Anterior cingulate cortex (tissue), 58 donors: ENCODE results near the gene ZMIZ1.

ENCODE experiments used
- DNase-seq, 58 donors: peaks; one replicate each; lab custom pipeline; 2025; lab: John Stamatoyannopoulos, UW

Gene ZMIZ1

DNA sequence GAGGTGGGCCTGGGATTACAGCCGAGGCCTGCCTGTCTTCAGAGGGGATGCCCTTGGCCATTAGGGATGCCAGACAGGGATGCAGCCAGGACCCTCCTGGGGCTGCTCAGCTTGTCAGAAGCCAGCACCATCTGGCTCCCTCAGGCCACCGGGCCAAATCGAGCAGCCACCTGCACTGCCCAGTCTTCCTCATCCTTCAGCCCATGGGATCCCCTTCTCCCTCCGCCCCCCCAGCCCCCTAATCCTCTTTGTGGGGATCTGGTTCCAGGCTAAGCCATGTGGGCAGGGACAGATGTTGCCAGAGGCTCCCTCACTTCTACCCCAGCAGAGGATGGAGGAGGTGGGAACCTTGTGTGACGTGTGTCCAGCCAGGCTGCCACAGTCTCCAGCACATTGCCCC is 141.1 kb downstream of the ZMIZ1 start:
- no peak for DNase-seq

DNA sequence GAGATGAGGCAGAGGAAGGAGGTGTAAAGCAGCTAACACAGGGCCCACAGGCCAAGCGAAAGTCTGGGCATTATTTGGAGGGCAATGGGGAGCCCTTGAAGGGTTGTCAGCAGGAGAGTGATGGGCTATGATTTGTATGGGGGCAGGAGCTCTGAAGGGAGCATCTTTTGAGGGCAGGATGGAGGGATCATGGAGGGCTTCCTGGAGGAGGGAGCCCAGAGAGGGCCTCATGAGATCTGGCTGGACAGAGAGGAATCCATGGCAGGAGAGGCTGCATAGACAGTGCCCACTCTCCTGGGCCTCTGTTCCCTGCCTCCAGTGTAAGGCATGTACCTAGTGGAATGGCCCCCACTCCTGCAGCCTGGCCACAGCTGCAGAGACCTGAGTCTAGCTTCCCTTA is 141.9 kb downstream of the ZMIZ1 start:
- no peak for DNase-seq

DNA sequence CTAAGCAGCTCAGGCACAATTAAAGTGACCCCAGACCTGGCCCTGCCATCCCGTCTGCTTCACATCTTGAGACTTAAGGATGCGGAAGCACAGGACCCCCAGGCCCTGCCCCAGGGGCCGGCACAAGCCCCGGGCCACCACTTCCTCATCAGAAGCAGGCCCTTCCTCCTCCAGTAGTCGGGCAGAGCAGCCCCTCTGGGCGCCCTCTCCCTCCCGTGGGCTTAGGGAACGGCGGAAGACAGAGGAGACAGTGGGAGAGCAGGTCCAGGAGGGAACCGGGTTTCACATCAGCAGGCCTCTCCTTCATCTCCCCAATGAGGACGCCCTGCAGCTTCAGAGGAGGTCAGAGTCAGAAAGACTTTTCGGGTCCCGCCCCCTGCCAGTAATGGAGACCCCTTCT is 142.8 kb downstream of the ZMIZ1 start:
- DNase-seq, result no peak

DNA sequence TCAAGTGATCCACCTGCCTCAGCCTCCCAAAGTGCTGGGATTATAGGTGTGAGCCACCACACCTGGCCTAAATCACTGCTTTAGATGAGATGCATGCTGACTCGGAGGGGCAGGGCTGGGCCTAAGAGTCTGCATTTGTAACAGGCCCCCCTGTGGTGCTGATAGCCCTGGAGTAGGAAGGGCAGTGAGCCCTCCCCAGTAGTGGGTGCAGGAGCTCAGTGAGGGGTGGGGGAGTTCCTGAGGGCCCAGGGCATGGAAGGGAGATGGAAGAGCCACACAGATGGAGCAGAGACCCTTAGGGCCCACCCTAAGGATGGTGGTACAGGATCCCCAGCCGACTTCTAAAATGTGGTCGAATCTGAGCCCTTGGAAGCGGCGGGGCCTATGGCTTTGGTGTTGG is 146.8 kb downstream of the ZMIZ1 start:
- DNase-seq, result no peak

DNA sequence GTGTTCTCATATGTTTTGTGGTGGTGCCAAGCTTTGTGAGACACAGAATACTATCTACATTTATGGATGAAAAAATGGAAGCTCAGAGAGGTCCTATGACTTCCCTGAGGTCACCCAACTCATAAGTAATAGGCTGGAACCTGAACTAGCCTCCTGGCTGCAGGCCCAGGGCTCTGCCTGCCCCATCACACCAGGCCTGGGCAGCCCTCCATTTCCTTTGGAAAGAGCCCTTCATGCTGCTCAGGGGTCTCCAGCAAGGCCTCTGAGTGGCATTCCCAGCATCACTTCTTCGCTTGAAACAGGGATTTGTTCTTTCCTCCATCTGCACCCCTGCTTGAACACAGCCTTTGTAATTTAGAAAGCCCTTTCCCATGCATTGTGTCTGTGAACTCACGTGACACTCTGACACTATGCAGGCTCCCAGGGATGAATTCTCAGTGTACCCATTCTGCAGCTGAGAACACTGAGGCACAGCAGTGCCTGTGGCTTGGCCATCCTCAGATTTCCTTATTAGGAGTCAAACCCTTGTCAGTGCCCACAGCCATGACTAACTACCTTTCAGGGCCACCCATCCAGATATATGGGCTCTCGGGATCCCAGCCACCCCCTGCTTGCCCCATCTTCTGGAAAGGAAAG is 150.7 kb downstream of the ZMIZ1 start:
- peak in 15 of 58 donors; percentile 13 to 60 (median 25) for DNase-seq

DNA sequence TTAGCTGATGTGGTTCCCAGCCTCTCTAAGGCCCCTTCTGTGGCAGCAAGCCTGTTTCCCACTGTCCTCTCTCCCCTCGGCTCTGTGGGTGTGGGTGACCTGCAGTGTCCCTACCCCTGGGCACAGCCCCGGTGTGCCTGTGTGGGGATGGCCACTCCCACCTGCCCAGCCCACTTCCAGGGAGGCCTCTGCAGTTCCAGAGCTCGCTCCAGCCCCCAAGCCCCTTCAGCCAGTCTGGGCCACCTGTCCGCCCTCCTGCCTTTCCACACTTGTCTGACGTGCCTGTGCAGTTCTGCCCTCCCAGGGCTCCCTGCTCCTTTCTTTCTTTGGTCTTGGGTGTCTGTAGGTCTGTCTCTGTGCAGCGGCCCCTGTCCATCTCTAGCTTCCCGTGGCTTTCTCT is 151.5 kb downstream of the ZMIZ1 start:
- DNase-seq, result no peak

DNA sequence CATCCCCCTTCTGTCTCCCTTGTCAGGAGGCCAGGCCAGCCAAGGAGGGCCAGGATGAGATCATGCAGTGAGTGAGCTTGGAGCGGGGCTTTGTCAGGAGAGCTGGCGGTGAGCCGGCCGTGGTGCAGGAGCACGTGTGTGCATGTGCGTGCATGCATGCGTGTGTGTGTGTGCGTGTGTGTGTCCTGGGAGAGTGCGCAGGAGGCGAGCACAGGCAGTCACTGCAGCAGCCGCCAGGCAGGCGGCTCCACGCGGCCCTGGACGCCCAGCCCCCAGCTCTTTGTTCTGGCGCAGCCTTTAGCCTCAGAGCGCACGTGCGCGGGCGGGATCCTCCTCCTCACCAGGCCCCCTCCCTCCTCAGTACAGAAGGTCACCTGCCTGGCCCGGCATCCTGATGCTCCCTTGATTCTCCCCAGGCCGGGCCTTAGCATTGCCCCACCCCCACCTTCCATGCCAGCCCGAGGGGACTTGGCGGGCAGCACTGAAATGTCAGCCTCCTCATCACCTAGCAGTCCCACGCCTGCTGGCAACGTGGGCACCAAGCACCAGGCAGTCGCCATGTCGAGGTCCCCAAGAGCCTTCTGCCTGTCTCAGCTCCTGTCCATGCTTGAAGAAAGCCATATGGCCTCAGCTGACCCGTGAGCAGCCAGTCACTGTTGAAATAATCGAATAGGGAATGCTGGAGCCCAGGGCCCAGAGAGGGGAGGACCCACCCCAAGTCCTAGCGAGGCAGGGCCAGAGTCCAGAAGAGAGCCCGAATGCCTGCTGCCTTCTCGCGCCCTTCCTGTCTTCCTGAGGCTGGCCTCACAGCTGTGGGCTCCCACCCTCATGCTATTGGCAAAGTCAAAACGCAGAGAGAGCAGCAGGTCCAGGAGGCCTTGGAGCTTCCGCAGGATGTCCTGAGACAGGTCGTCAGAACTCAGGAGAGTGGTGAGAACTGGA is 152.6 kb downstream of the ZMIZ1 start:
- peak in 49 of 58 donors; percentile 31 to 88 (median 61) for DNase-seq

DNA sequence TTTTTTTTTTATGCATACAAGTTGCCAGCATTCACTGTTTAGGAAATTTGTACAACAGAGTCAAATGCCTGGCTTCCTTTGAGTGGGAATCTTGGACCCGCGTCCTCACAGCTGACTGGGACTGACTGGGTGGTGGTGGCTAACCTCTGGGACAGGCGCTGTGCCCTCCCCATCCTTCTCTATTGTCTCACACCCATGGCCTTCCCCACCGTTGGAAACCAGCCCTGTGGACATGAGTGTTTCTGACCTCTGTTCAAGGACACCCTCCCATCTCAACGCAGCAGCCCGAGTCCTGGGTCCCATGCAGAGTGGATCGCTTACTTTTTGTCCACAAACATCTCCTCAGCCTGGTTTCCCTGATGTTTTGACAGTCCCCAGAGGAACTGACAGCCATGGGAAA is 153.4 kb downstream of the ZMIZ1 start:
- DNase-seq, result peak in 1 of 58 donors; percentile 34

DNA sequence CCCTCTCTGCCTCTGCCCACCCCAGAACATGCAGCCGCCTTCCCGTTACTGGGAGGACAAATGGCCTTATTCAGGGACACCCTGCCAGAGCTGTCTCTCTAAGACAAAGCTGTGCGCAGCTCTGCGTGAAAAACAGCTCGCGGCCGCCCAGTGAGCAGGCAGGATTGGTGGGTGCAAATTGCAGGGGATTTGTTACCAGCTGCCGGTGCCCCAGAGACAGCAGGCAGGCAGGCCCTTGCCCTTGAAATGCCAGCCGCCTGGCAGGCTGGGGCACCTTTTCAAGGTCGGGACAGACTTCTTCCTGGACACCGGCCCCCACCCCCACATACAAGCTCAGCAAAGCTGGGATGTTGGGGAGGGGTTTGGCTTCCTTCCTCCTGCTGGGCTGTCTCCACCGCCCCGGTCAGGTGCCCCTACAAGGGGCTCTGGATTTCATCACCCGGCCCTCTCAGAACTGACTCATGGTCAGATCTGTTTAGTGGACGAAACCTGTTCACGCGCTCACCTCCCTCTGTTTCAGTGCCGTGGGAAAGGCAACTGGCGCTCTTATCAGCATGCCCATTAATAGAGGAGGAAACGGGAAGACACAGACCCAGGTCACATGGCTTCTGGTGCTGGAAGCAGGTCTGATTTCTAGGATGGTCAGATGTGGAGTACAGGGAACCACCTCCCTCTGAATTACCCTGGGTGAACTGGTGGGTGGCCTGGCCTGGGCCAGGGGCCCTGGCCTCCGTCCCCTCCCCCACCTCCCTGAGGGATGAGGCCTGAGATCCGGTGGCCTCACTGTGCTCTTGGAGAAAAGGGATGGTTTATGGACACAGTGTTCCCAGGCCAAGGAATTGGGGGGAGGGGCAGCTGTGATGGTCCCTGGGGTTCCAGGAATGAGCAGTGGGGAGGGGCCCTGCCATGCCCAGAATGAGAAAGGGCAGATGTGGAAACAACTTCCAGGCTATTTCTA is 154.6 kb downstream of the ZMIZ1 start:
- DNase-seq, result peak in 40 of 58 donors; percentile 31 to 85 (median 52)

DNA sequence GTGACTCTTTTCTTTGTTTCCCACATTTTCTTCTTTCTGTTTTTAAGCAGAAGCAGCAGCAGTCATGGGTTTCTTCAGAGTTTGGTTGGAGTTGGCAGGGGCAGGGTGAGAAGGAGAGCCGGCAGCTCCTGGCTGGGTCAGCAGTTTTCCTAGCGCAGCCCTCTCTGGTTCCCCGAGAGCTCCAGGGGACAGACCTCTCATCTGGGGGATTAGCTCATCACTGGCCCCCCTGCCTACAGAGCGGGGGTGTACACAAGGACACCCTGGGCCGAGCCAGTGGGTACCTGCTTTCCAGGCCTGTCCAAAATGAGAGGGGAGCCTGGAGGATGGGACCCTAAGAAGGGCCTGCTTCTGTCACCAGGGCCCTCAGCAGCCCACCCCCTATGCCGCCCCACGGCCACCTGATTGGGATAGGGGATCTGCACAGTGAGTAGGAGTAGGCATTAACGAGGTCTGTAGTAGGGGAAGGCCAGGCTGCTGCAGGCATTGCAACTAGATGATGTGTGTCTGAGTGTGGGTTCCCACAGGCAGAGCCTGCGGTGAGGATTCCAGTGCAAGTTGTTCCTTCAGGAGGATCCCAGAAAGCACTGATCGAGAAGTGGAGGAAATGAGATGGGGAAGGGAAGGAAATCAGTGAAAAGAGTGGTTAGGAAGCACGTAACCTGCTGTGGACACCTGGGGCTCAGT is 155.6 kb downstream of the ZMIZ1 start:
- no peak for DNase-seq

DNA sequence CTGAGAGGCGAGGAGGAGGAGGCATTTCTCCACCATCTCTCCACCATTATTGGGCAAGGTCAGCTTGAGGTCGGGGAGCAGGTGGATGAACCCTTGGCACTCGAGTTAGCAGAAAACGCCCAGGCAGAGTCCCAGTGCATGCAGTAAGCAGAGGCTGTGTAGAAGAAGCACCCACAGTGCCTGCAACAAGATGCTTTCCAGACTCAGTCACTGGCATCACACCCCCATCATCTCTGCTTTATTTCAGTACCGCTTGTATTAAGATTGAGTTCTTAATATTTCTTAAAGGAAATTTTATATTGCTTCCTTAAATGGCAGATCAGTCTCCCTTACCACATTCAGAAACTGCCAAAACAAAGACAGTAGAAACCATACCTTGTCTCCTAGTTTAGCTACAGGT is 156.2 kb downstream of the ZMIZ1 start:
- DNase-seq, result no peak

DNA sequence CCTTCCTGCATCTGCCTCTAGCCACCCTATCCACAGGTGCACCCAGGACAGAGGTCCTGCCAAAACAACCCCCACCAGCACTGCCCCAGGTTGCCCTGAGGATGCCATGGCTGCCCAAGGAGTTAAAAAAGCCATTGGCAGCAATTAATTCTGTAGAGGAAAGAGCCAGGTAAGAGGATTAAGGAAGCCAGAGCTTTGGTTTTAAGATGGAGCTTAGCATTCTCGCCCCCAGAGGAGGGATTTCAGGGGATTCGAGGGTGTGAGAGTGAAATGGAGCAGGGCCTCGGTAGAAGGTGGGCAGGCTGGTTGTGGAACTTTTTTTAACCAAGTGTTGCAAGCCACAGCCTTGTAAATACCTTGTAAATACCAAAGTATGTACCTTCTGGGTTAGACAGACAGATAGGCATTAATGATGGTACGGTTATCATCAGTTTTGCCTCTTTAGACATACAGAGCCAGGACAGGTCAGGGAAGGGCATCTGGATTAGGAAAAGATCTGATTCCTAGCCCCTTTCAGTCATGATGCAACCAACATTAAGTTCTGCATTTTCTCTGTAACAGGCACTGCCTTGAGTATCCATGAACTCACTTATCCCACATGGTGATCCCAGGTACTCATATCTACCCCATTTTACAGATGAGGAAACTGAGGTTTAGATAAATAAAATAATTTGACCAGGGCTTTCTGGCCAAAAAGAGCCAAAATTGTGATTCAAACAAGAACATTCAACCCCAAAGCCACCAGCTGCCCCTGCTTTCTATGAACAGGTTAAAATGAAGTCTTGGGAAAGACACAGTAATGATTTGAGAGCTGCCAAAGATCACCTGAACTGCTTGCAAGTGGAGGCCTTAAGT is 157.9 kb downstream of the ZMIZ1 start:
- no peak for DNase-seq

DNA sequence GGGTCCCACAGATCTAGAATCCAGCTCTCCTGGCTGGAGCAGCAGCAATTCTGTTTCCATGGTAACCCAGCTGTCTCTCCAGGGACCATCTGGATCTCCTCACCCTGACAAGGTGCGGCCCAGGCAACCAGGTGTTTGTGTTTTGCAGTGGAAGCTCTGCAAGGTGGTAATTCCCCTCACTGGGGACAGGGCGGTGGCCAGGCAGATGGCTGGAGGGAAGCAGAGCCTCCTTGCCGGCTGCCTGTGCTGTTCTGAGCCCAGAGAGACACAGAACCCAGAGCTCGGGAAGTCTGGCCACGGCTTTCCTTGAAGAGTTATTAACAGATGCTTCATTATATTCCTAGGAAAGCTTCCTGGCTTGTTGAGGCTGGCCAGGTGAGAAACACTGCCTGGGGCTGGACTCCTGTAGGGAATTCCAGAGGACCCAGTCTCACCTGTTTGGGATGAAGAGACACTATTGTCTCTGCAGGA is 160.3 kb downstream of the ZMIZ1 start:
- no peak for DNase-seq

DNA sequence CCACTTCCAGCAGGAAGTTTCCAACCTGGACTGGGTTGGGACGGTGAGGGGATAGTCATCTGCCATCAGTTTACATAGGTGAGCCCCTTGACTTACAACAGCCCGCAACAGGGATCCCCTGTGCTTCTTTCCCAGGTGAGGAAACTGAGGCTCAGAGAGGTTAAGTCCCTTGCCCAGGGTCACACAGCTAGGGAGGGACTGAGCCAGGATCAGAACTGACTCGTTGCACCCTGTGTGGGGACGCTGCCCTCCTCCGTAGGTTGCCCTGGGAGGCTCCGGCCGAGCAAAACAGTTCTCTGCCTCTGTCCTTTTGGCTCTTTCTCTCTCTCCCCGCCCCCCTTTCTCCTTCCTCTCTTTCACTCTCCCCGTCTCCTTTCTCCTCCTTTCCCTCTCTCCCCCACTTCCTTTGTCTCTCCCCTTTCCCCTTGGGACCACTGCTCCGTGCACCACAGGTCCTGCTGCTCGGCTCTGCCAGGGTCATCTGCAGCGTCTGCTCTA is 161.1 kb downstream of the ZMIZ1 start:
- no peak for DNase-seq

DNA sequence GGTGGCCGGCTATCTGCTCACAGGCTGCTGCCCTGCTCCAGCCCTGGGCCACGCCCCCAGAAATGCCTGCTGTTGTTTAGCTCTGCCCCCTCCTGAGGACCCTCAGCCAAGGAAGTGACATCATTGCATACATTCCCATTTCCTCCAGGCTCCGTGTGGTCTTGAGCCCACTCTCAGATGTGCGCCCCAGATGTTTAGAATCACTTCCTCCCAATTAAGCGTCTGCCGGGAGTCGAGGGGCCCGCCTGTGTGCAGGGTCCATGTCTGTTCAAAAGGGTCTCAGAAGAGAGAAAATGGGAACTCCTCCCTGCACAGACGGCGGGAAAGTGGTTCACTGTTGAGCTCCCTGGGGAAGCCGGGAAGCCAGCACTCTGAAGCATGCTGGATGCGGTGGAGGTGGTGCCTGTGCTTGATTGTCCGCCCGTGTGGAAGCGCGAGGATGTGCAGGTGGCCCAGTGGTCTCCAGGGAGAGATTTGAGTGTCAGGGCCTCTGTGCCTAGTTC is 161.6 kb downstream of the ZMIZ1 start:
- no peak for DNase-seq

DNA sequence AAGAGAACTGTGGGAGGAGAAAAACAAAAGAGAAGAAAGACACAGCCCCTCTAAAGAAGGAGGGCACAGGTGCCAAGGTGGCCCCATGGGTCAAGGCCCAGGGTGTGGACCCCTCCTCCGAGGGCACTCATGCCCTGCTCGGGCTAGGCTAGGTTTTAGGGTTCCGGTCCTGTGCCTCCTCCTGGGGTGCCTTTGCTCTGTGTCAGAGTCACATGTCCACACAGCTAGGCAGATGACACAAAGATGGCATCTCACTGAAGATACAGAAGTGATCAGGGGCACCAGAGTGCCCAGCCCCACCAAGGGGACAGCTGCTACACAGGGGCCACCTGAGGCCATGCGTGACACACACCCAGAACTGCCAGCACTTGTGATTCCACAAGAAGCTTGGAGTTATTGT is 162.1 kb downstream of the ZMIZ1 start:
- no peak for DNase-seq

DNA sequence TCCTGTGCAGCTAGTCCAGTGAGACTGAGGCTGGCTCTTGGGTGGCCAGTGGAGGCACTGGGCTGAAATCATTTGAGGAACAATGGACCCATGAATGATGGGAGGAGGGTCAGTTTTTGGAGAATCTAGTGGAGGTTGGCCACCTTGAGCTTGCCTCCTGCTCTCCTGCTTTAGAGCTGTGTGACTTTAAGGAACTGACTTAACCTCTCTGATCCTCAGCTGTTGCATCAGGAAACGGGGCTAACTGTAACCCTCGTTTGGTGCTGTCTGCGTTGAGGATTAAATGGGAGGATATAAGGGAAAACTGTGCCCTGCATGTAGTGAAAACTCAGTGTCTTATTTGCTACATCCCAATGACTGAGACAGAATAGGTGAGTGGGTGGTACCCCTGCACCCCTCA is 163.1 kb downstream of the ZMIZ1 start:
- DNase-seq, result no peak

DNA sequence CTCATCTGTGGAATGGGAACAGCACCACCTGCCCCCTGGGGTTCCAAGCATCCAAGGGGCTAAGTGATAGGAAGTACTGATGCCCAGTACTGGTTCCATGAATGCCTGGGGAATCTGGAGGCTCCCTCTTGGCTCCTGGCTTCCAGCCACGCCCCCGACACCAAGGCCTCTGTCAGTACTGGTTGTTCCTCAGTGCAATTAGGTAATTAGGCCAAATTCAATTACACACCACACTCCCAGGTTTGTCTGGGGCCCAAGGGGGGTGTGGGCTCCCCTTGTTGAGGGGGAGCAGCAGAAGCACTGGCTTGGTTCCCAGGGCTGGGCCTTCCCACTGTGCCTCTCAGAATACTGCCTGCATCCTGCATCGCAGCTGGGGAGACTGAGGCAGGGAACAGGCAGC is 164.1 kb downstream of the ZMIZ1 start:
- DNase-seq, result peak in 1 of 58 donors; percentile 49
